Measurements from ENCODE around the gene ERI3. TPM values are rescaled to one million over a fixed set of nuclear protein-coding genes. Genes with fewer than 3 reads are reported as not detected.
A peak's percentile ranks its signal among the peaks of the same experiment; 100 is the strongest.

Gene ERI3
- total RNA-seq, 1 experiment from 2014 or later = 58.9 TPM

DNA sequence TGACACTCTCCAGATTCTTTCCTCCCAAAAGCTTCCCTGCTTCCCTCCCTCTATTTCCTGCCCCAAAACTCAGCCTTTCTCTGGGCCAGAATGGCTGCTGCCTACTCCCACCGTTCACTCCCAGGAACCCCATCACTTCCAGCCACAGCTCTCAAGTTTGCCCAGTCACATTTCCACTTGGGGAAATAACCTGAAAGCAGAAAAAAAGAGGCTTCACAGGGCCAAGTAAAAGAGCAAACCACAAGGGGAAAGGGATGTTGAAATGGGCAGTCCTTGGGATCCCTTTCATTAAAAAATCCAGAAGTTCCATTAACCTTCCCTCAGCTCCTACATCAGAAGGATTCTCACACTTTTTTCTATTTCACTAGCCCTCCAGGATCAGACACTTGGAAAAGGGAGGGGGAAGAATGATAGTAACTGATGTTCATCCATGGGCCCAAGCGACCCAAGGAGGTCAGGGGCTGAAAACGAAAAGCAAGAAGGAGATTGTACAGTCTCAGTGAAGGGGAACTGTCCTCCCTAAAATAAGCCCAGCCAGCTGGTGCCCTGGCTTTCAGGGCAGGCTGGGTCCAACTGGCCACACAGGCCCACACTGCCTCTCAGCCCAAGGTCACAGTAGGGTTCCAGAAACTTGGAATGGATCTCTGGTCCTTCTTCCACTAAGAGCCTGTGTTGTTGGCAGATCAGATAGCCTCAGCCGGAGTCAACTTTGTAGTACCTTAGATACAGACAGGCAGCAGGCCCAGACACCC, 92.1 kb downstream of the ERI3 start:
- no peak for DNase-seq (ENCODE audit: low read depth)

DNA sequence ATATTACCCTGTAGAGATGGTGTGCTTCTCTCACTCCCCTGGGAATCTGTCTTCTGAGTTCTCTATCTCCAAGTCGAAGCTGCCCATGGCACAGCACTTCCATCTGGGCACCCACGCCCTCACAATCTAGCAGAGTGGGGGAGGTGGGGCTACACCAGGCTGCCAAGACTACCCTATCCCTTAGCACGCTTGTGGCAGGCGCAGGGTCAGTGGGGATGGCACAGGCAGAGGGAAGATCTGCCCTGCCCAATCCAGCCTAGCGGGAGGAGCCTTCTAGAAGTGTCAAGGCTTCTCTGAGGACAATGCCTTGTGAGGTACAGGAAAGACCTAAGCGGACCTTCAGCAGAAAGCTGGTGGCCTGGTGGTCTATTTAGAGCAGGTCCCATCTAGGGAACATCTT, 92.6 kb downstream of the ERI3 start:
- no peak for DNase-seq (ENCODE audit: low read depth)

DNA sequence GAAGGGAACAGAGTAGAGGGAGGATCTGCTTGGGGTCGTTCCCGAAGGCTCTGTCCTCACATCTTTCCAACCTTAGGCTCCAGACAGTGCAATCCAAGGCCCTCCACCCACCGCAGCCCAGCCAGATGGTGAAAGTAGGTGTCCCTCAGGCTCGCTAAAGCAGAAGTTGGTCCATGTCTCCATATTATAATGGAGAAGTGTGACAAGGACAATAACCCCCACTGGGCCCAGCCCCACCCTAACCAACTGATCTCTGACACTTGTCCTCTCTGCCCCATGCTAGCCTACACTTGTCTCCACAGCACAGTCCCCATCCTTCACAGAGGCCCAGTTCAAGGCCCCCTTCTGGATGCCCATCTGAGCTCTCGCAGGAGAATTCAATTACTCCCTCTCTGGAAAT, 93.1 kb downstream of the ERI3 start:
- DNase-seq (ENCODE audit: low read depth) = no peak

DNA sequence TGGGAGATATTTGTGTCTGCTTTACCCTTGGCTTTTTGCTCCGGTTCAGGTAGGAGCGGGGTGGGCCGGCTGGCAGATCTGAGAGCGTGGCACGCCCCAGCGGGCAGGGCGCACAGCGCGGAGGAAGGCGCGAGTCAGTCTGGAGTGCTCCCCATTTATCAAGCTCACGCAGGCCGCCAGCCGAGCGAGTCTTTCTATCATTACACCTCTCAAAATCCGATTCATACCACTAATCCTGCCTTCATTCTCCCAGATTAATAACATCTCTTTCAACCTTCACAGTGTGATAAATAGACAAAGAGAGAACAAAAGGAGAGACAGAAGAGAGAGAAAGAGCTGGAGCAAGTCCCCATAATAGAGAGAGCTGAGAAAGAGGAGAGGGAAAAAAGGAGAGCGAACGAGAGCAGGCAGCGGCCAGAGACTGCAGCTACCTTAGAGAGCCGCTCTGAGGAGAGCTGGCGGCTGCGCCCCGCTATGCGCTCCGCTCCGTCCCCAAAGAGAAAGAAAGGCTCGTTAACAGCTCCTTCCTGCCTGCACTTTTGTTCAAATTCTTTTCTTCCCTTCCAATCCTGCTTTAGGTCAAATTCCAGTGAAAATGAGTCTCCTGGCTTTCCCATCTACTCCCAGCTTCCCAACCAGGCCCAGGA, 93.8 kb downstream of the ERI3 start:
- DNase-seq (ENCODE audit: low read depth) = no peak

DNA sequence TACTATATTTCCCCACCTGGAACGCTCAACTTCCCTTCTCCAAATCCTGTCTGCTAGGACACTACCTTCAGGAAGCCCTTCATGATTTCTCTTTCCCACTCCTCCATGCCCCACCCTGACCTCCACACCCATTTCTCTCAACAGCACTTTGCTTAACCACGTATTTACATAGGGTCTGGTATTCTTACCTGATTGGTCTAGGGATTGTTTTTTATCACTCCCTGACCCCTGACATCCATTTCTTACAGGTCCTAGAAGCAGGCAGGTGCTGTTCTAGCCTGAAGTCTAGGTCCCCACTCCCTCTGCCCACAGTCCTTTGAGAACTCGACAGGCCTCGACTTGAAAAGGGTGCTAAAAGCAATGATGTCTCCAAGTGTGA, 94.3 kb downstream of the ERI3 start:
- no peak for DNase-seq (ENCODE audit: low read depth)

DNA sequence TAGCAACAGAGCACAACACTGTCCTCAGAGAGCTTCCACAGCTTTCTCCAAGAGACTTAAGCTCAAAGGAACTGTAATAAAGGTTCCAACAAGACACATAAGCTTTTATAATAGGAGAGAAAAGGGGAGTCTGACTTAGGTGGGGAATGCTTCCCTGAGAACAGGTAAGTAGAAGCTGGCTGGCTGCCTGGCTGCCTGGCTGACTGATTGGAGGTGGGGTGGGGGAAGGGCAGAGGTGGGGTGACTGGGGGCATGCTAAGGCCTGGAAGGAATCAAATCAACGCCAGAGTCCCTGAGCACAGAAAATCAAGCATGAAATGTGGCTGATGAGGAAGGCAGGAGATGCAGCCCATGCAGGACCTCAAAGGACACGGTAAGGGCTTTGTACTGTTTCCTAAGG, 96.0 kb downstream of the ERI3 start:
- DNase-seq (ENCODE audit: low read depth) = no peak

DNA sequence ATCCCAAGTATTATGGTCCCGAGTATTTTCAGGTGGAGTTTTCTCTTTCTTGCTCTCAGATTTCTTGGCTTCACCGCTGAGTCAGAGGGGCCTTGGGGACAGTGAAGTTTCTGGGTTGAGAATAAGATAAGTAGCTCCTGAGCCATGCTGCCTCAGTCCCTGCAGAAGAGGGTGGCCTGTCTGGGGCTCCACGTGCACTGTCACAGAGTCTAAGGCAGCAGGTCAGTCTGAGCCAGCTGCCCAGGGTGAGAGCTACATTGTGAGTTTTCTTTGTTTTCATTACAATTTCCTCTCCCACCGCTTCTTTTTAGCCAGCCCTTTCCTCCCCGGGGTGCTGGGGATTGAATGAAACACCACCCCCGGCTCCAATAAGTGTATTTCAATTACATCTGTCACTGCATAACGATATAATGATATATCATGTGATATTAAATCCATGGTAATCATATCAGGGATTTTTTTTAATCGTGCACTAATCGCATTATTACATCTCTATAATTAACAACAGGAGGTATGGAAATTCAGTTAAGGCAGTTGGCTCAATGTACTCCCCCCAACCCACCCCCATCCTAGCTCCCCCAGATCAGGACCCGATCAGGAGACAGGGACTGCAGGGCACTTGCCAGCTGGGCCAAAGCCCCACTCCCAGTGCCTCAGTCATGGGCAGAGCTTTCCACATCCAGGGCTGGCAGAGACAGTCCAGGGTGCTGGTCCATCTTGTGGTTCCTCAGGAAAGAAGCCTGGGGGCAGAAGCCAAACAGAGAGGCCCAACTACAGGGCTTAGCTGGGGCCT, 98.1 kb downstream of the ERI3 start:
- DNase-seq (ENCODE audit: low read depth) = no peak

DNA sequence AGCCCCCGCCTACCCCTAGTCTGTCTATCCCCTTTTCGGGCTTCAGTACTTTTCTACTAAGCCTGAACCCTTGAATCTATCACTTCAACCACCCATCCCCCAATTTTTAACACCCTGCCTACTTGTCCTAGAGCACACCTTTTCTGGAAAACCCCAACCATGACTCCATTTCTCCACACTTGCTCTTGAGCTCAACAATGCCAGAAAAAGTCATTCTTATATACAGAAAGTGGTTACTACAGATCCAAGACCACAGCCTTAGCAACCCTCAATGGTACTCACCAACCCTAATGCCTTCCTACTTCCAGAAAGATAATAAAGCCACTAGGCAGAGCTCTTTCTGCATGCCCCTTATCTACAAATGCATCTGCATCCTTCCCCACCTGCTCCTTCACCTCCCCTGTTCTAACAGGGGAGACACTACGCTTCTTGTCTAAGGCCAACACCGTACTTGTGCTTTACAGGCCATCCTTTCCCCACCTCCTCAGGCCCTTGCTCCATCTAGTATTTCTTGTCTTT, 100.6 kb downstream of the ERI3 start:
- no peak for DNase-seq (ENCODE audit: low read depth)

DNA sequence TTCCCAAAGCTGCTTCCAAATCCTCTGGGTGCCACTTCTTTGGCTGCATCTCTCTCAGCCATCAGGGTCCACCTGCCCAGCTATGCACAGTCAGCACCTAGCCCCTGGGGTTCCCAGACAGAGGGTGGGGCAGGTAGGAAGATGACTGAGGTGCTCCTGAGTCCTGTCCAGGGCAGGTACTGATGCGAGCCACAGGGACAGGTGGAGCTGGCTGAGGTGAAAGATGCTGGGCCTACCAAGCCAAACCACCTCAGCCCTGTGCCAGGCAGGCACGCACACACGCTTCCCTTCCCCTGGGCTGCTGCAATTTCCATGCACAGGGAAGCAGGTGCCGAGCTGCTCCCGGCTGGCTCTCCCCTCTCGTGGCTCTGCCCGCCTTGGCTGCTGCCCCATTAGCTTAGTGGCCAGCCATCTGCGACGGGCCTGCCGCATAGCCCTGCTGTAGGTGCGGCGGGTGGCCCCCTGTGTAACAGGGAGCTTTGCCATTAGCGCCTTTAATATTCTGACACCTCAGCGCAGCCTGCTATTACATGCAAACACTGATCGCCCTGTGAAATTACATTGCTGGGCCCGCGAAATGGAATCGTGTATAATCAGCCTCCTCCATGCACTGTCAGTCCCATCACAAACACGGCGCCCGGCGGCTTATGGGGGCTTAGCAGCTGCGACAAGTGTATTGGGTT, 102.9 kb downstream of the ERI3 start:
- DNase-seq (ENCODE audit: low read depth) = no peak

DNA sequence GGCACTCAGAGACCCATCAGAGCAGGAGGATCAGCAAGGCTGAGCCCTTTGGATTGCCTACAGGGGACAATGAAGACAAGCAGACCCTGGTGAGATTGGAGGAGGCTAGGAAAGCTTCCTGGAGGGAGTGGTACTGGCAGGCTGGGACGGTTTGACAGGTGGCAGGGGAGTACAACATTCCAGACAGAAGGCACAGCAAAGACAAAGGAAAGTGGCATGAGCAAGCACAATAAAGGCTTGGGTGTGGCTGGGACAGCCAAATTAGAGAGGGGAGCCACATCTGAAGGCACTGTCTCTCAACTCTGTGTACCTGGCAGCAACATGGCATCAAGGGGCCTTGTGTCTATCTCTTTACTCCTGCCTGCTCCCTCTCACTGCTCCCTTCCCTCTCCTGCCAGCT, 103.6 kb downstream of the ERI3 start:
- DNase-seq (ENCODE audit: low read depth) = no peak

DNA sequence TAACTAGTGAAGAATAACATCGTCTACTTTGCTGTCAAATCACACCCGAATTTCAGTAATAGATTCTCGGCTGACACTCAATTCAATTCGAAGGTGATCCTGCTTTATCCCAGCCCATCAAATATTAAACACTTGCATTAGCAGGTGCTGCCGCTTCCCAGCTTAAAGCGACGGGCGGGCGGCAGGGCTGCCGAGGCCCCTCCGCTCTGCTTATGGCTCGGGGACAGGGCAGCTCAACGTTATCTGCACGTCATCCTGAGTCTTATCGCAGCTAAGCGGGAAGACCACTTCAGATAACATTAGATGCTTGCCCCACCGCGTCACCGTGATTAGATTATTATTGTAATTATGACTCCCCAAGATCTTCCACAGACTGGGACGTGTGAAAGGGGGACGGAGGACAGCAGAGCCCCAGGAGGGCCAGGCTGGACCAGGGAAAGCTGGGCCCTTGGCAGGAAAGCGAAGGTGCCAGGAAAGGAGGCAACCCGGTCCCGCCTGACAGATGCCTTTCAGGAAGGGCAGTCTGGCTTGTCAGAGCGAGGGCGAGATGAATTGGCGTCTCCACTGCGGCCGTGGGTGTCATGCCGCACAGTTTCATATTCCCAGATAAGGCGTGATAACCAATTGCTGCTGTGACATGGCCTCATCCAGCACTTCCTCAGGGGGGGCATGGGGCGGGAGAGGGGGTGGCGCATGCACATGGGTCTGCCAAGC, 104.8 kb downstream of the ERI3 start:
- no peak for DNase-seq (ENCODE audit: low read depth)

DNA sequence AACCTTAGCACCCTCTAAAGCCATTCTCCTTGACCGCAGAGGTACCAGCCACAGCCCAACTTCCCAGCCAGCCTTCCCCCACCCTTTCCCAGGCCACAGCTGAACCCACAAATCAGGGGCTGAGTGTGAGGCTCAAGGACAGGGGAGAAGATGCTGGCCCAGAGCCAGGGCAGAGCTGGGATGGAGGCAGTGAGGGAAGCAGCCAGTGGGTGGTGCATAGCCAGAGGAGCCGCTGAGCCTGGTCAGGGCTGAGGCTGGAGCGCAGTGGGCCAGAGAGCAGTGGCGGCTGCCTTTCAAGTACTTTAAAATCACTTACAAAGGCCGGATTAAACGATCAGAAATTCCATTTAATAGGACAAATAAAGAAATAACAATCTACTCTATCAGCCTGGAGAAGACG, 105.5 kb downstream of the ERI3 start:
- DNase-seq (ENCODE audit: low read depth) = no peak

DNA sequence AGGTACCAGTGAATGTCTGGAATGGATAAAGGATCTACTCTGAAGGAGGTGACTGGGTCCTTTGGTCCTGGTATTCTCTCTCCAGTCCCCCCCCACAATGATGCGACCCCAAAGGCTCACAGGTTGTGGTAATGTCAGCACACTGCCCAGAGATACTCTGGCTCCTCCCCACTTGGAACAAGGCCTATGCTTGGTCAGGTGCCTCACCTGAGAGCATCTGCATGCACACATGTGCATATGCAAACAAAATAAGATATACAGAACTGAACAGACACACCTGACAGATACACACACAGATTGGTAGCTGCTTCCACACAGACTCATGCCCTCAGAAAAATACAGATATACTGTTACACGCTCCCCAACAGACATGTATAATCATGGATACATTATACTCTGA, 108.3 kb downstream of the ERI3 start:
- DNase-seq (ENCODE audit: low read depth) = no peak

DNA sequence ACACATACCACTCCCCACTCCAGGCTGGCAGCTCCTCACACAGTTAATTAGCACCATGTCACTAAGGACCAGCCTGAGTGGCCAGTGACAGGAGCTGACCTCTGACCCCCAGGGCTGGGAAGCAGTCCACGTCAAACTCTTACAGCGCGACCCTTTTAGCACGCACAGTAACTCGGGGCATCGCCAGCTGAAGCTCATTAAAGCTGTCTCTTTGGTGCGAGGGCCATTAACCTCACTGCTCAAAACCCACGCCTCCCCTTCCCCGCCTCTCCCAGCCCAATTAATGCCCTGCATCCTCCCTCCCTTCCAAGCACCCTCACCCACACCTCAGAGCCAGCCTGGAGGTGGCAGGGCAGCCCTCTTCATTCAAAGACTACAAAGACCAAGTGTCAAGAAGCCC, 110.1 kb downstream of the ERI3 start:
- no peak for DNase-seq (ENCODE audit: low read depth)

DNA sequence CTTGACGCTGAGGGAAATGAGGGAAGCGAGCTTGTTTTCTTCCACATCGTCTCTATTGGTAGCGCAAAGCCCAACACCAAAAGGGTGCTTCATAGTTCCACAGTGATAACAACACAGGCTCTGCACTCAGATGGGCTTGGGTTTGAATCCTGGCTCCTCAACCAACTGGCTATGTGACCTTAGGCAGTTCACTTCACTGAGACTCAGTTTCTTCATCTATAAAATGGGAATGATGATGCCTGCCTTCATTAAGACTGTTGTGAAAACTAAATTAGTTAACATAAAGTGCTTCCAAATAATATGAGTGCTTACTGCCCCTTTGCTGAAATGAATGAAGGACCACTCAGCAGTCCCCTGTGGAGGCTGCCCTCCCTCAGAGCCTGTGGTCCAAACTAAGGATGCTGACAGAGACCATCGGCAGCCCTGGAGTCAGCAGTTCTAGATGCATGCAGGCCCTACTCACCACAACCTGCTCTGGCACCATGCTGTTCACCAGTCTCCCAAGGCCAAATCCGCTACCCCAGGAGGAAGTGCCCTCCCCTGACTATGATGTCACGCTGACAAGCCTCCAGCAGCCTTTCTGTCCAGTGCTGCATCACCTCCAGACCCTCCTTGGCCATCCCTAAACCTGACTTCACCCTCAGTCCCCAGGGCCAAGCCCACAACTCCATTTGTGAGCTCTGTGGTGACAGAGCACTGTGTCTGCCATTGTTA, 111.1 kb downstream of the ERI3 start:
- DNase-seq (ENCODE audit: low read depth) = no peak

DNA sequence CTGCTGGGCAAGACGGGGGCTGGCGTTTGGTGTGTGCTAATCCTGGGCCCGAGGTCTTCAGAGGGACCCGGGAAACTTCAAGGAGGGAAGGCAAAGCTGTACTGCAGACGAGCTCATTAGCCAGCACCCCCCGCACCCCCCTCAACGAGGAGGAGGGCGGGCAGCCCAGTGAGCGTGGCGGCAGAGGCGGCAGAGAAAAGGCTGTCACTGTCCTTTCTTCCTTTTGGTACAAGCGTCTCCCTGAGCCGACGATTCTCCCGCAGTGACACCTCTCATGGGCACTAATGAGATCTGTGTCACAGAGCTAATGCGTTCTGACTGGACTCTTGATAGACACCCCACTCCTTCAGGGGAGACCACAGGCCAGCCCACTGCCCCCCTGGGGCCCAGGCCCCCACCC, 112.3 kb downstream of the ERI3 start:
- DNase-seq (ENCODE audit: low read depth) = no peak

DNA sequence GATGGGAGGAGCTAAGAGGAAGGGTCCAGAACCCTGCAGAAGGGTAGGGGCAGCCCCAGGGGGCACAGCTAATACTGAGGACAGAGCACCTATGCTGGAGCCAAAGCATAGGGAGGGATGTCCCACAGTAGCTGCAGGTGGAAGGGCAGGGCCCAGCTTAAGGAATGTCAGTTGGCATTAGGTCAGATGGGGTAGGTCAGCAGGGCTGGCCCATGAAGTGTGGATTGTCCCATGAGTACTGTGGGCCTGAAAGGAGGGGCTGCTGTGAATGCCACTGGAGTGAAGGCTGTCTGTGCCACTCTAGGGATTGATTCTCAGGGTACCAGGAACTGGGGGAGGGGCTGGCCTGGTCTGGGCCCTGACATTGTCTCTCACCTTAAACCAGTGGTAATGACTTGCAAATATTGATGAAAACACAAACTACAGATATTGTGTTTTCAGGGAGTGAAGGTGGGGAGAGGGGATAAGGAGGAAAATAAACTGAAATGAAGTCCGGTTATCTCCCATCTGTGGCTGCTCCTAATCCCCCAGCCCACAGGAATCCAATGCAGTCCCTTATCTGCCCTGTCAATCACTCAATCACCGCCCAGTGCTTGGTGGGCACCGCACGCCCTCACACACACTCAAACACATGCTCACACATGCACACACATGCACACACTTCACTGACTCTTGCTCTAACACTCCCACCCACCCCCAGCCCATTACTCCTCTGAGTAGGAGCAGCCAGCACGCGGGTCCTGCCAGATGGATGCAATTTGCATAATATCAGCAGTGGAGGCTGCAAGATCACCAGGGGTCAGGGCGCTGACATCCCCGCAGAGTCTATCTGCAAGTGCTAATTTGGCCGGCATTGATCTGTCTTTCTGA, 114.0 kb downstream of the ERI3 start:
- no peak for DNase-seq (ENCODE audit: low read depth)

DNA sequence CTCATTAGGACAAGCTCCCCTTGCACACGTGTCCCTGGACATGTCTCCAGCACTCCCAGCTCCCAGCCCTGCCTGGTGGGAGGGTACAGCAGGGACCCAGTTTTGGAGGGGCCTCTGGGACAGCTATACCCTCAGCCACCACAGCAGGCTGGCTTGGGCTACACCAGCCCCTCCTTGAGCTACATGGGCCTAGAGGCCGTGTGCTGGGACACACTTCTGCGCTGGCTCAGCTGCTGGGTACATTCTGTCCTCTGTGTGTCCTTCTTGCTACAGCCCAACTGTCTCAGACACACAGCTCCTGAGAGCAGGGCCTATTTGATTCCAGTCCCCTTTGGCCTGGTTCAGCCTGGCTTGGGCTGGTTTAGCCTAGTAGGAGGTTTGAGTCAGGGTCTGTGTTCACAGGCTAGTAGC, 115.1 kb downstream of the ERI3 start:
- no peak for DNase-seq (ENCODE audit: low read depth)

DNA sequence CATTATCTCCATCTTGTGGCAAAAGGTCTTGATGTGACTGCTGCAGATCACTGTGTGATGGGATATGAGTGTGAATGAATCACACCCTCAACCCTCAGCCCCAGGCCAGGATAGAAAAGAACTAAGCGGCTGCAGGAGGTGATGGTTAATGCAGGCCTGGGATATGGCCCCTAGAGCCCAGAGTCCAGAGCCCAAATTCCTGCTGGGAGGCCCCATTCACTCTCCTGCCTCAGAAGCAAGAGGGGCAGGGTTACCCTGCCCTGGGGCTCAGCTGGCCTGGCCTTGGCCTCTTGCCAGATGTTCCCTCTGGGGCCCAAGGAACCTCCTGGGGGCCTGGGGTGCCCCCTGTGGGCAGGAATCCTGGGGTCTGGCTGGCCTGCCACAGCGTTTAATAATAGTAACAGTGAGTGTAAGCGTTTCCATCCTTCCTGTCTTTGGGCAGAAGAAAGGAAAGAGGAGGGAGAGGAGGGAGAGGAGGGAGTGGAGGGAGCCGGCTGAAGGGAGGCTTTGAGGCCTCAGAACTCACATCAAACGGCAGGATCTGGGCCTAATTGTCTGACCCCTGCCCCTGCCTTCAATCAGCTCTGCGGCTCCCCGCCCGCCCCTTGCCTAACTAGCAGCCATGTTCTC, 115.6 kb downstream of the ERI3 start:
- DNase-seq (ENCODE audit: low read depth) = peak; percentile 64
